Raji (cell line): ENCODE results near the gene PALM.

Source experiments
- POLR2A ChIP-seq: IDR thresholded peaks from 2 replicates; pipeline ENCODE4 v1.6.1; 2011; ENCODE audit warnings: low read depth, low read length, control low read depth; ENCODE audit not compliant: insufficient read depth

The PALM gene

DNA sequence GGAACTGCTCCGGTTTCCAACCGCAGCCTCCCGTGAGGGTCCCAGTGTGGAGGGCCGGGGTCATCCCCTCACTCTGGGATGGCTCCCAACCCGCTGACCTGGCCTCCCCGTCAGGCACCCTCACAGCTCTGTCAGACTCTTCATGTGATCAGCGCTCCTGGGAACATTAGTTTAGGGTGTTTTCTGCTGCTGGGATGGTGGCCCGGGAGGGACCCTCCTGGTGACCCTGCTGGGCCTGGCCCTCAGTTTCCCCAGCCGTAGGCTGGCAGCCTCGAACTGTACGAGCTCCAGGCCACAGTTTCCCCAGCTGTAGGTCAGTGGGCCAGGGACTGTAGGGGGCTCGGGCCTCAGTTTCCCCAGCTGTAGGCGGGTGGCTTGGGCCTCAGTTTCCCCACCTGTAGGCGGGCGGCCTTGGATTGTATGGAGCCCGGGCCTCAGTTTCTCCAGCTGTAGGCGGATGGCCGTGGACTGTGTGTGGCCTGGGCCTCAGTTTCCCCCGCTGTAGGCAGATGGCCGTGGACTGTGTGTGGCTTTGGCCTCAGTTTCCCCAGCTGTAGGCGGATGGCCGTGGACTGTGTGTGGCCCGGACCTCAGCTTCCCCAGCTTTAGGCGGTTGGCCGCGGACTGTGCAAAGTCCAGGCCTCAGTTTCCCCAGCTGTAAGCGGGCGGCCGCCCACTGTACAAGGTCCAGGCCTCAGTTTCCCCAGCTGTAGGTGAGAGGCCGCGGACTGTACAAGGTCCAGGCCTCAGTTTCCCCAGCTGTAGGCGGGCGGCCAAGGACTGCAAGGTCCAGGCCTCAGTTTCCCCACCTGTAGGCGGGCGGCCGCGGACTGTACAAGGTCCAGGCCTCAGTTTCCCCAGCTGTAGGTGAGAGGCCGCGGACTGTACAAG, 87.2 kb downstream of the PALM start:
- no peak for TF ChIP-seq POLR2A

DNA sequence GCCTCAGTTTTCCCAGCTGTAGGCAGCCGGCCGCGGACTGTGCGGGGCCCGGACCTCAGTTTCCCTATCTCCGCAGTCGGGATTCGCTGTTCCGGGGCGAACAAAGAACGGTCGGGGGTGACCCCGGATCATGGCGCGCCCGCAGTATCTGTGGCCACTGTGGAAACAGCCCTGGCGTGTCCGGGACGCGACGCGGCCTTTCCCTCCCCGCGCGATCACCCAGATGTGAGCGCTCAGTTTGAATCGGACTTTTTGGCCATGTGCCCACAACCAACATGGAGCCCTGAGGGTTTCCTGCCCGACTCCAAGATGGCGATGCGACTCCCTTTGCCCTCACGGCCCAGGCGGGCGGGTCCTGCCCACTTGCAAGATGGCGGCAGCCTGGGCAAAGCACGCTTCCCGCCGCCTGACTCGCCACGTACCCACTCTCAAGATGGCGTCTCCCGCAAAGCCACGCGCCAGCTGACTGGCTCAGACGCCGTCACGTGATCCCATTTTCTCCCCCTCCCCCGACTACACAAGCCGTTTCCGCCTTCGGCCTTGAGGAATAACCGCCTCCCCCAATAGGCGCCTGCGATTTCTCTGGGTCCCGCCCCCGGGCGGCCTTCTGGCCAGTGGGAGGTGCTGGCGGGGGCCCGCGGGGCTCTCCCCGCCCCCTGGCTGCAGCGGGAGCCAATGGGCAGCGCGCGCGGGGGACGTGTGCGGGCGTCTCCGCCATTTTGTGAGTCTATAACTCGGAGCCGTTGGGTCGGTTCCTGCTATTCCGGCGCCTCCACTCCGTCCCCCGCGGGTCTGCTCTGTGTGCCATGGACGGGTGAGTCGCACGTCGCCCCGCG, 88.2 kb downstream of the PALM start, which contains the start of gene PTBP1:
TSS of gene PTBP1 (plus strand) at position 761 of the 836 bp plus-strand sequence. CDS start at position 807, 46 bp downstream.
- peak; percentile 71 for TF ChIP-seq POLR2A
